Transverse colon (tissue), 4 donors: ENCODE data around the gene REM2. TPM values are rescaled to one million over a fixed set of nuclear protein-coding genes. Genes with fewer than 3 reads are reported as not detected.

ENCODE experiments used
- DNase-seq: peaks from one replicate; pipeline ENCODE4 v3.0.0-alpha.2; 2019
- H3K27ac ChIP-seq, 4 donors: fragments of 200-600 bp; sonication (generic); 2 replicates each; pipeline ENCODE4 v1.5.1; 2016 to 2018; ENCODE audit warnings: inconsistent platforms in 4 of 4
- H3K27me3 ChIP-seq: fragments of 200-600 bp; sonication (generic); 2 replicates; pipeline ENCODE4 v1.5.1; 2017; ENCODE audit warnings: inconsistent platforms
- H3K36me3 ChIP-seq, 4 donors: fragments of 200-600 bp; sonication (generic); 2 replicates each; pipeline ENCODE4 v1.5.1; 2017 to 2019; ENCODE audit warnings: inconsistent platforms in 4 of 4
- H3K4me1 ChIP-seq, 4 donors: fragments of 200-600 bp; sonication (generic); 2 replicates each; pipeline ENCODE4 v1.5.1; 2017 to 2020; ENCODE audit warnings: inconsistent platforms in 4 of 4
- H3K4me3 ChIP-seq, 4 donors: fragments of 200-600 bp; sonication (generic); 1 replicate in 1 of 4; 2 replicates in 3 of 4; pipeline versions ENCODE4 v1.5.1 to v1.6.1; 2017 to 2019; ENCODE audit warnings: inconsistent platforms in 4 of 4
- H3K9me3 ChIP-seq, 2 donors: fragments of 200-600 bp; sonication (generic); 2 replicates each; pipeline ENCODE4 v1.5.1; 2017 to 2019; ENCODE audit warnings: inconsistent platforms in 2 of 2
- CTCF ChIP-seq, 5 experiments: fragments of 200-600 bp in 3 of 5; fragments of 450-650 bp in 2 of 5; sonication (generic) in 3 of 5; IDR thresholded peaks; 1 replicate in 2 of 5; 2 replicates in 3 of 5; pipeline ENCODE4 v1.5.1; 2016 to 2017; ENCODE audit warnings: antibody characterized with exemption in 5 of 5, inconsistent platforms in 3 of 5, mild to moderate bottlenecking in 2 of 5, moderate library complexity in 1 of 5
- EP300 ChIP-seq: sonication (generic); formaldehyde crosslinking; IDR thresholded peaks from one replicate; pipeline ENCODE4 v1.6.1; 2017; ENCODE audit warnings: antibody characterized with exemption, low read depth
- POLR2A ChIP-seq: fragments of 450-650 bp; IDR thresholded peaks from one replicate; pipeline ENCODE4 v1.6.1; 2016; ENCODE audit warnings: antibody characterized with exemption, mild to moderate bottlenecking, moderate library complexity
- POLR2AphosphoS5 ChIP-seq, 3 donors: sonication (generic); formaldehyde crosslinking; IDR thresholded peaks; one replicate each; pipeline ENCODE4 v1.6.1; 2016; ENCODE audit warnings: antibody characterized with exemption in 3 of 3
- WGBS, 2 donors: methylation state at CpG; one replicate each; pipeline ENCODE4 v1.1.5; 2018; ENCODE audit warnings: low coverage in 1 of 2; 5-methylcytosine and 5-hydroxymethylcytosine counted together
- in situ Hi-C, 4 donors: fragments of 200-750 bp; cut with MboI; loops; one replicate each; pipeline versions ENCODE4 v1.15.0 to v1.15.1; 2017; ENCODE audit warnings: low sequenced_read_pairs in 3 of 4, low pct_ligation_motif_present in 1 of 4, low pct_unique_long_range_greater_than_20kb in 1 of 4
- intact Hi-C: fragments of 100-400 bp; cut with DNase I; formaldehyde crosslinking; loops from one replicate; pipeline ENCODE4 v1.15.1; 2023; ENCODE audit warnings: low total_unique reads
- total RNA-seq, 4 donors: library from RNA; depleted of rRNA; stranded (reverse); fragments of >200 nt; gene quantifications; one replicate each; pipeline ENCODE4 v1.1.0, GENCODE V29; 2016

Gene REM2
- total RNA-seq, 4 donors from 2014 or later = 0.27 to 5.2 (median 2.1) TPM; not detected in 1

GRCh38 chr14:22920697-22921096, 37.7 kb downstream of the REM2 start:
- H3K36me3 ChIP-seq = peaks cover 0 to 31% (median 10%) of the 10 kb centered on the region in 4 donors
- 89% methylated on average over 6 of the region's 6 CpGs; no CpG with 5 or more reads in 1 of the 2 donors for WGBS, 2 donors

GRCh38 chr14:22922294-22922693, 39.3 kb downstream of the REM2 start:
- TF ChIP-seq EP300 = no peak
- no peak for TF ChIP-seq POLR2A
- no peak for TF ChIP-seq POLR2AphosphoS5 (IDR thresholded peaks at IDR 0.05)
- no peak for TF ChIP-seq CTCF (IDR thresholded peaks at IDR 0.05)
- DNase-seq = no peak
- H3K9me3 ChIP-seq = no peaks in the 10 kb centered on the region
- no peak overlapping the region for H3K27ac ChIP-seq
- 91% methylated on average over 2 of the region's 2 CpGs; no CpG with 5 or more reads in 1 of the 2 donors for WGBS, 2 donors
- H3K4me3 ChIP-seq = no peak overlapping the region
- in situ Hi-C loops = no loop called here
- no peaks in the 10 kb centered on the region for H3K27me3 ChIP-seq
- peaks cover 0 to 31% (median 10%) of the 10 kb centered on the region in 4 donors for H3K36me3 ChIP-seq
- peaks cover 7 to 29% (median 21%) of the 10 kb centered on the region in 4 donors for H3K4me1 ChIP-seq
- intact Hi-C loops = no loop called here

More at GRCh38 chr14:22920697-22921096, 37.7 kb downstream of the REM2 start:
- no peak for DNase-seq
- no peak for TF ChIP-seq POLR2AphosphoS5 (IDR thresholded peaks at IDR 0.05)
- TF ChIP-seq EP300 = no peak
- TF ChIP-seq POLR2A = no peak
- TF ChIP-seq CTCF (IDR thresholded peaks at IDR 0.05) = no peak
- Histone ChIP-seq H3K4me1 (peaks cover 11 to 30% (median 23%) of the 10 kb centered on the region in 4 donors), H3K27ac (no peak overlapping the region), H3K9me3 (no peaks in the 10 kb centered on the region), H3K27me3 (no peaks in the 10 kb centered on the region), H3K4me3 (no peak overlapping the region)
- in situ Hi-C loops (no loop called here), intact Hi-C loops (no loop called here)

- Histone ChIP-seq H3K4me1 (peaks cover 9 to 36% (median 22%) of the 10 kb centered on the region in 4 donors), H3K36me3 (peaks cover 0 to 31% (median 10%) of the 10 kb centered on the region in 4 donors), H3K27ac (no peak overlapping the region), H3K27me3 (no peaks in the 10 kb centered on the region), H3K4me3 (no peak overlapping the region), H3K9me3 (no peaks in the 10 kb centered on the region)
- intact Hi-C loops = no loop called here
- 97% methylated on average over 5 of the region's 5 CpGs; no CpG with 5 or more reads in 1 of the 2 donors for WGBS, 2 donors
- no peak for DNase-seq
- TF ChIP-seq POLR2A (no peak), CTCF (IDR thresholded peaks at IDR 0.05) (no peak), EP300 (no peak), POLR2AphosphoS5 (IDR thresholded peaks at IDR 0.05) (no peak)
- in situ Hi-C loops = no loop called here
These were observed 40.7 kb downstream of the REM2 start for GRCh38 chr14:22923746-22924145.

GRCh38 chr14:22925513-22925912, 42.5 kb downstream of the REM2 start:
- TF ChIP-seq CTCF (IDR thresholded peaks at IDR 0.05) = no peak
- TF ChIP-seq EP300 = no peak
- TF ChIP-seq POLR2AphosphoS5 (IDR thresholded peaks at IDR 0.05) = no peak
- H3K36me3 ChIP-seq = peaks cover 0 to 30% (median 10%) of the 10 kb centered on the region in 4 donors
- in situ Hi-C loops = no loop called here
- H3K4me1 ChIP-seq = peaks cover 9 to 38% (median 18%) of the 10 kb centered on the region in 4 donors
- no peak overlapping the region for H3K4me3 ChIP-seq
- no peaks in the 10 kb centered on the region for H3K9me3 ChIP-seq
- no peaks in the 10 kb centered on the region for H3K27me3 ChIP-seq
- WGBS, 2 donors = 94 to 100% methylated on average over 1 to 8 of the region's 8 CpGs
- peak overlapping the region in 1 of 4 donors; percentile 64 for H3K27ac ChIP-seq
- intact Hi-C loops = no loop called here
- DNase-seq = no peak
